GM18502 (cell line): ENCODE data around the gene CRNKL1.

Source experiments
- ATAC-seq: cut with Tn5 transposase; IDR thresholded peaks from one replicate; pipeline ENCODE4 v1.9.1; 2021; ENCODE audit warnings: mild to moderate bottlenecking; ENCODE audit not compliant: unreplicated experiment, poor library complexity

The CRNKL1 gene

GRCh38 chr20:19986419-19986818 lies 65.8 kb downstream of the CRNKL1 start:
- ATAC-seq, result no peak
